GM18505 (cell line): ENCODE results near the gene KRTAP5-7.

ENCODE experiments used
- ATAC-seq: cut with Tn5 transposase; IDR thresholded peaks from one replicate; pipeline ENCODE4 v1.9.1; 2021; ENCODE audit not compliant: unreplicated experiment
- POLR2A ChIP-seq: IDR thresholded peaks from 4 replicates; pipeline ENCODE4 v1.6.1; 2011; ENCODE audit warnings: borderline replicate concordance; ENCODE audit not compliant: insufficient read depth, insufficient read length; ENCODE audit errors: extremely low read depth

The KRTAP5-7 gene

GRCh38 chr11:71502026-71502425, 25.0 kb upstream of the KRTAP5-7 start:
- no peak for TF ChIP-seq POLR2A
- no peak for ATAC-seq

- no peak for TF ChIP-seq POLR2A
- ATAC-seq, result no peak
Observed at GRCh38 chr11:71502871-71503435, 24.1 kb upstream of the KRTAP5-7 start.

- ATAC-seq, result no peak
- no peak for TF ChIP-seq POLR2A
Observed at GRCh38 chr11:71504531-71504930, 22.5 kb upstream of the KRTAP5-7 start.

- no peak for ATAC-seq
- TF ChIP-seq POLR2A, result no peak
Observed at GRCh38 chr11:71505001-71505400, 22.1 kb upstream of the KRTAP5-7 start.

GRCh38 chr11:71505781-71506180, 21.3 kb upstream of the KRTAP5-7 start:
- no peak for ATAC-seq

GRCh38 chr11:71507102-71507501, 20.0 kb upstream of the KRTAP5-7 start:
- ATAC-seq, result no peak

More at GRCh38 chr11:71505781-71506180, 21.3 kb upstream of the KRTAP5-7 start:
- no peak for TF ChIP-seq POLR2A

GRCh38 chr11:71518506-71519471, 8.3 kb upstream of the KRTAP5-7 start:
- ATAC-seq, result no peak
- TF ChIP-seq POLR2A, result no peak

More at GRCh38 chr11:71507102-71507501, 20.0 kb upstream of the KRTAP5-7 start:
- no peak for TF ChIP-seq POLR2A

- TF ChIP-seq POLR2A, result no peak
- ATAC-seq, result no peak
Observed at GRCh38 chr11:71519546-71519945, 7.5 kb upstream of the KRTAP5-7 start.

GRCh38 chr11:71525188-71525937, 1.7 kb upstream of the KRTAP5-7 start:
- no peak for TF ChIP-seq POLR2A
- ATAC-seq, result no peak

GRCh38 chr11:71525938-71526495, 1.1 kb upstream of the KRTAP5-7 start:
- TF ChIP-seq POLR2A, result no peak
- no peak for ATAC-seq

- no peak for ATAC-seq
- no peak for TF ChIP-seq POLR2A
Observed at GRCh38 chr11:71527576-71528210, 626 bp downstream of the KRTAP5-7 start.

GRCh38 chr11:71530602-71531001, 3.5 kb downstream of the KRTAP5-7 start:
- ATAC-seq, result no peak
- TF ChIP-seq POLR2A, result no peak
